H1 (cell line): ENCODE measurements around the gene PRKN. TPM values are rescaled to one million over a fixed set of nuclear protein-coding genes. Genes with fewer than 3 reads are reported as not detected.

Experiments used
- CBX5 ChIP-seq: fragments of 300-800, 300-1000 bp; sonication (generic); IDR thresholded peaks from 2 replicates; pipeline ENCODE4 v1.7.1; 2016; ENCODE audit warnings: antibody characterized with exemption, low read length, low read depth
- POU5F1 ChIP-seq: IDR thresholded peaks from 2 replicates; pipeline ENCODE4 v1.6.1; 2011; ENCODE audit warnings: low read depth, mild to moderate bottlenecking, low read length, moderate library complexity
- RFX5 ChIP-seq: IDR thresholded peaks from 2 replicates; pipeline ENCODE4 v1.6.1; 2011; ENCODE audit warnings: low read depth, low read length, improper control_type of control experiment, borderline replicate concordance
- RNF2 ChIP-seq: fragments of 200-900, 300-1000 bp; sonication (generic); IDR thresholded peaks from 2 replicates; pipeline ENCODE4 v1.7.1; 2016; ENCODE audit warnings: borderline replicate concordance, low read depth, mild to moderate bottlenecking, antibody characterized with exemption, low read length; ENCODE audit not compliant: poor library complexity, severe bottlenecking; ENCODE audit errors: missing control alignments
- RXRA ChIP-seq: IDR thresholded peaks from 2 replicates; pipeline ENCODE4 v1.6.1; 2011; ENCODE audit warnings: low read depth, mild to moderate bottlenecking, low read length, moderate library complexity; ENCODE audit not compliant: insufficient read depth
- polyA plus RNA-seq, 7 experiments: library from polyadenylated mRNA; depleted of rRNA in 3 of 7; stranded (reverse) in 5 of 7; unstranded in 2 of 7; fragments of >200 nt in 5 of 7; fragments of 200-250 nt in 2 of 7; gene quantifications; 1 replicate in 5 of 7; 2 replicates in 1 of 7; 4 replicates in 1 of 7; pipeline versions ENCODE4 v1.2.1 to v1.2.3, GENCODE V29; 2011 to 2013; ENCODE audit warnings: missing spikeins in 2 of 7, mixed read lengths in 2 of 7
- total RNA-seq: library from RNA; stranded (reverse); fragmentation: NEBNext Ultra II Directional; extraction: Animal tissue kit (Norgen Biotek cat#: 25700); gene quantifications from 2 replicates; pipeline ENCODE4 v1.2.1, GENCODE V29; 2021
- TF ChIP-seq, protein P1 (sequence below): fragments of 300-600 bp; sonication (generic); IDR thresholded peaks from 2 replicates; pipeline ENCODE4 v1.7.1; 2012; ENCODE audit warnings: low read length, moderate library complexity, mild to moderate bottlenecking, inconsistent platforms; ENCODE audit not compliant: insufficient replicate concordance

Gene PRKN
- total and polyA plus RNA-seq, 2 of the 8 experiments (the other 6 are each of a cell fraction or from before 2014, with no cell fraction given) = 0.13 to 0.29 TPM

DNA sequence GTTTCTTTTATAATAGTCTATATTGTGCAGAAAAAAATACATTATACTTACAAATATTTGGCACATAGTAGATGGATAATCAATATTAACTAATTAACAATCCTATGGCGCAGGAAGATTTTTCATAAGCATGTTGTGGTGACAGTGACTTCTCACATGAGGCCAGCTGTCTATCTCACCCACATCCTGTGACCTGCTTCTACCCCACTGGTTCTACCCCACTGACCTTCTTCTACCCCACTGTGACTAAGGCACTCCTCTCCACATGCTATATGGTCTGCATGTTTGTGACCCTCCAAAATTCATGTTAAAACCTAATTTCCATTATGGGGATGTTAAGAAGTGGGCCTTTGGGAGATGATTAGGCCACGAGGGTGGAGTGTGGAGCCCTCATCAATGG, 1058.9 kb downstream of the PRKN start (continued):
- TF ChIP-seq, protein P1, sequence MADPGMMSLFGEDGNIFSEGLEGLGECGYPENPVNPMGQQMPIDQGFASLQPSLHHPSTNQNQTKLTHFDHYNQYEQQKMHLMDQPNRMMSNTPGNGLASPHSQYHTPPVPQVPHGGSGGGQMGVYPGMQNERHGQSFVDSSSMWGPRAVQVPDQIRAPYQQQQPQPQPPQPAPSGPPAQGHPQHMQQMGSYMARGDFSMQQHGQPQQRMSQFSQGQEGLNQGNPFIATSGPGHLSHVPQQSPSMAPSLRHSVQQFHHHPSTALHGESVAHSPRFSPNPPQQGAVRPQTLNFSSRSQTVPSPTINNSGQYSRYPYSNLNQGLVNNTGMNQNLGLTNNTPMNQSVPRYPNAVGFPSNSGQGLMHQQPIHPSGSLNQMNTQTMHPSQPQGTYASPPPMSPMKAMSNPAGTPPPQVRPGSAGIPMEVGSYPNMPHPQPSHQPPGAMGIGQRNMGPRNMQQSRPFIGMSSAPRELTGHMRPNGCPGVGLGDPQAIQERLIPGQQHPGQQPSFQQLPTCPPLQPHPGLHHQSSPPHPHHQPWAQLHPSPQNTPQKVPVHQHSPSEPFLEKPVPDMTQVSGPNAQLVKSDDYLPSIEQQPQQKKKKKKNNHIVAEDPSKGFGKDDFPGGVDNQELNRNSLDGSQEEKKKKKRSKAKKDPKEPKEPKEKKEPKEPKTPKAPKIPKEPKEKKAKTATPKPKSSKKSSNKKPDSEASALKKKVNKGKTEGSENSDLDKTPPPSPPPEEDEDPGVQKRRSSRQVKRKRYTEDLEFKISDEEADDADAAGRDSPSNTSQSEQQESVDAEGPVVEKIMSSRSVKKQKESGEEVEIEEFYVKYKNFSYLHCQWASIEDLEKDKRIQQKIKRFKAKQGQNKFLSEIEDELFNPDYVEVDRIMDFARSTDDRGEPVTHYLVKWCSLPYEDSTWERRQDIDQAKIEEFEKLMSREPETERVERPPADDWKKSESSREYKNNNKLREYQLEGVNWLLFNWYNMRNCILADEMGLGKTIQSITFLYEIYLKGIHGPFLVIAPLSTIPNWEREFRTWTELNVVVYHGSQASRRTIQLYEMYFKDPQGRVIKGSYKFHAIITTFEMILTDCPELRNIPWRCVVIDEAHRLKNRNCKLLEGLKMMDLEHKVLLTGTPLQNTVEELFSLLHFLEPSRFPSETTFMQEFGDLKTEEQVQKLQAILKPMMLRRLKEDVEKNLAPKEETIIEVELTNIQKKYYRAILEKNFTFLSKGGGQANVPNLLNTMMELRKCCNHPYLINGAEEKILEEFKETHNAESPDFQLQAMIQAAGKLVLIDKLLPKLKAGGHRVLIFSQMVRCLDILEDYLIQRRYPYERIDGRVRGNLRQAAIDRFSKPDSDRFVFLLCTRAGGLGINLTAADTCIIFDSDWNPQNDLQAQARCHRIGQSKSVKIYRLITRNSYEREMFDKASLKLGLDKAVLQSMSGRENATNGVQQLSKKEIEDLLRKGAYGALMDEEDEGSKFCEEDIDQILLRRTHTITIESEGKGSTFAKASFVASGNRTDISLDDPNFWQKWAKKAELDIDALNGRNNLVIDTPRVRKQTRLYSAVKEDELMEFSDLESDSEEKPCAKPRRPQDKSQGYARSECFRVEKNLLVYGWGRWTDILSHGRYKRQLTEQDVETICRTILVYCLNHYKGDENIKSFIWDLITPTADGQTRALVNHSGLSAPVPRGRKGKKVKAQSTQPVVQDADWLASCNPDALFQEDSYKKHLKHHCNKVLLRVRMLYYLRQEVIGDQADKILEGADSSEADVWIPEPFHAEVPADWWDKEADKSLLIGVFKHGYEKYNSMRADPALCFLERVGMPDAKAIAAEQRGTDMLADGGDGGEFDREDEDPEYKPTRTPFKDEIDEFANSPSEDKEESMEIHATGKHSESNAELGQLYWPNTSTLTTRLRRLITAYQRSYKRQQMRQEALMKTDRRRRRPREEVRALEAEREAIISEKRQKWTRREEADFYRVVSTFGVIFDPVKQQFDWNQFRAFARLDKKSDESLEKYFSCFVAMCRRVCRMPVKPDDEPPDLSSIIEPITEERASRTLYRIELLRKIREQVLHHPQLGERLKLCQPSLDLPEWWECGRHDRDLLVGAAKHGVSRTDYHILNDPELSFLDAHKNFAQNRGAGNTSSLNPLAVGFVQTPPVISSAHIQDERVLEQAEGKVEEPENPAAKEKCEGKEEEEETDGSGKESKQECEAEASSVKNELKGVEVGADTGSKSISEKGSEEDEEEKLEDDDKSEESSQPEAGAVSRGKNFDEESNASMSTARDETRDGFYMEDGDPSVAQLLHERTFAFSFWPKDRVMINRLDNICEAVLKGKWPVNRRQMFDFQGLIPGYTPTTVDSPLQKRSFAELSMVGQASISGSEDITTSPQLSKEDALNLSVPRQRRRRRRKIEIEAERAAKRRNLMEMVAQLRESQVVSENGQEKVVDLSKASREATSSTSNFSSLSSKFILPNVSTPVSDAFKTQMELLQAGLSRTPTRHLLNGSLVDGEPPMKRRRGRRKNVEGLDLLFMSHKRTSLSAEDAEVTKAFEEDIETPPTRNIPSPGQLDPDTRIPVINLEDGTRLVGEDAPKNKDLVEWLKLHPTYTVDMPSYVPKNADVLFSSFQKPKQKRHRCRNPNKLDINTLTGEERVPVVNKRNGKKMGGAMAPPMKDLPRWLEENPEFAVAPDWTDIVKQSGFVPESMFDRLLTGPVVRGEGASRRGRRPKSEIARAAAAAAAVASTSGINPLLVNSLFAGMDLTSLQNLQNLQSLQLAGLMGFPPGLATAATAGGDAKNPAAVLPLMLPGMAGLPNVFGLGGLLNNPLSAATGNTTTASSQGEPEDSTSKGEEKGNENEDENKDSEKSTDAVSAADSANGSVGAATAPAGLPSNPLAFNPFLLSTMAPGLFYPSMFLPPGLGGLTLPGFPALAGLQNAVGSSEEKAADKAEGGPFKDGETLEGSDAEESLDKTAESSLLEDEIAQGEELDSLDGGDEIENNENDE = no peak
- TF ChIP-seq RXRA (no peak), RFX5 (no peak), CBX5 (no peak), RNF2 (no peak), POU5F1 (no peak)
